Common myeloid progenitor, CD34-positive (primary cell): Measurements from ENCODE around the gene ELAVL3. TPM values are rescaled to one million over a fixed set of nuclear protein-coding genes. Genes with fewer than 3 reads are reported as not detected.
A peak's percentile ranks its signal among the peaks of the same experiment; 100 is the strongest.

ENCODE experiments used
- CTCF ChIA-PET: fragments of 350-600 bp; sonication (Branson Sonifier 250); formaldehyde crosslinking; loops from one replicate; lab custom pipeline; 2021; ENCODE audit warnings: antibody characterized with exemption; lab: Charles Lee
- POLR2A ChIA-PET: fragments of 350-600 bp; sonication (Branson Sonifier 250); formaldehyde crosslinking; loops from one replicate; lab custom pipeline; 2021; ENCODE audit warnings: antibody characterized with exemption; lab: Charles Lee
- DNase-seq, 3 donors: peaks; one replicate each; pipeline versions ENCODE4 v3.0.0 to v3.0.0-alpha.2; 2013
- H3K27ac ChIP-seq, 2 experiments: 1 replicate in 1 of 2; 2 replicates in 1 of 2; pipeline ENCODE4 v1.7.0; 2013; ENCODE audit warnings: inconsistent platforms in 2 of 2, low read length in 2 of 2, mild to moderate bottlenecking in 2 of 2, low read depth in 1 of 2, moderate library complexity in 1 of 2; ENCODE audit not compliant: severe bottlenecking in 2 of 2, insufficient read depth in 1 of 2, poor library complexity in 1 of 2
- H3K27me3 ChIP-seq, 5 experiments: replicated peaks in 2 of 5; 1 replicate in 3 of 5; 2 replicates in 2 of 5; pipeline versions ENCODE4 v1.6.1 to v1.7.0; 2013; ENCODE audit warnings: low read length in 4 of 5, mild to moderate bottlenecking in 2 of 5, moderate library complexity in 2 of 5, inconsistent platforms in 1 of 5; ENCODE audit not compliant: insufficient read depth in 5 of 5, control insufficient read depth in 4 of 5
- H3K36me3 ChIP-seq, 4 experiments: 1 replicate in 2 of 4; 2 replicates in 2 of 4; pipeline versions ENCODE4 v1.6.1 to v1.7.0; 2013; ENCODE audit warnings: low read length in 3 of 4, control low read depth in 1 of 4, mild to moderate bottlenecking in 1 of 4; ENCODE audit not compliant: control insufficient read depth in 4 of 4, insufficient read depth in 4 of 4
- H3K4me1 ChIP-seq, 4 experiments: 1 replicate in 3 of 4; 2 replicates in 1 of 4; pipeline versions ENCODE4 v1.6.1 to v1.7.1; 2013; ENCODE audit warnings: low read length in 3 of 4, mild to moderate bottlenecking in 3 of 4, control low read depth in 1 of 4, inconsistent platforms in 1 of 4, moderate library complexity in 1 of 4; ENCODE audit not compliant: control insufficient read depth in 4 of 4, insufficient read depth in 4 of 4; ENCODE audit errors: control extremely low read depth in 1 of 4
- H3K4me3 ChIP-seq, 7 experiments: 1 replicate in 4 of 7; 2 replicates in 3 of 7; pipeline versions ENCODE4 v1.5.1 to v1.7.0; 2013; ENCODE audit warnings: mild to moderate bottlenecking in 7 of 7, low read length in 6 of 7, moderate library complexity in 6 of 7, inconsistent platforms in 2 of 7, low read depth in 2 of 7, control low read depth in 1 of 7; ENCODE audit not compliant: insufficient read depth in 4 of 7, control insufficient read depth in 1 of 7; ENCODE audit errors: extremely low read depth in 1 of 7
- H3K9me3 ChIP-seq, 5 experiments: 1 replicate in 4 of 5; 2 replicates in 1 of 5; pipeline versions ENCODE4 v1.6.1 to v1.7.1; 2013; ENCODE audit warnings: low read length in 4 of 5, mild to moderate bottlenecking in 2 of 5, inconsistent platforms in 1 of 5, low read depth in 1 of 5, moderate library complexity in 1 of 5; ENCODE audit not compliant: control insufficient read depth in 4 of 5, insufficient read depth in 2 of 5; ENCODE audit errors: control extremely low read depth in 1 of 5
- WGBS: methylation state at CpG from one replicate; pipeline ENCODE4 v1.1.5; 2013; ENCODE audit not compliant: insufficient coverage; 5-methylcytosine and 5-hydroxymethylcytosine counted together
- polyA plus RNA-seq: library from polyadenylated mRNA; unstranded; fragments of 120-200 nt; gene quantifications from one replicate; pipeline ENCODE4 v1.2.1, GENCODE V29; 2013

Gene ELAVL3
- not detected for polyA plus RNA-seq

DNA sequence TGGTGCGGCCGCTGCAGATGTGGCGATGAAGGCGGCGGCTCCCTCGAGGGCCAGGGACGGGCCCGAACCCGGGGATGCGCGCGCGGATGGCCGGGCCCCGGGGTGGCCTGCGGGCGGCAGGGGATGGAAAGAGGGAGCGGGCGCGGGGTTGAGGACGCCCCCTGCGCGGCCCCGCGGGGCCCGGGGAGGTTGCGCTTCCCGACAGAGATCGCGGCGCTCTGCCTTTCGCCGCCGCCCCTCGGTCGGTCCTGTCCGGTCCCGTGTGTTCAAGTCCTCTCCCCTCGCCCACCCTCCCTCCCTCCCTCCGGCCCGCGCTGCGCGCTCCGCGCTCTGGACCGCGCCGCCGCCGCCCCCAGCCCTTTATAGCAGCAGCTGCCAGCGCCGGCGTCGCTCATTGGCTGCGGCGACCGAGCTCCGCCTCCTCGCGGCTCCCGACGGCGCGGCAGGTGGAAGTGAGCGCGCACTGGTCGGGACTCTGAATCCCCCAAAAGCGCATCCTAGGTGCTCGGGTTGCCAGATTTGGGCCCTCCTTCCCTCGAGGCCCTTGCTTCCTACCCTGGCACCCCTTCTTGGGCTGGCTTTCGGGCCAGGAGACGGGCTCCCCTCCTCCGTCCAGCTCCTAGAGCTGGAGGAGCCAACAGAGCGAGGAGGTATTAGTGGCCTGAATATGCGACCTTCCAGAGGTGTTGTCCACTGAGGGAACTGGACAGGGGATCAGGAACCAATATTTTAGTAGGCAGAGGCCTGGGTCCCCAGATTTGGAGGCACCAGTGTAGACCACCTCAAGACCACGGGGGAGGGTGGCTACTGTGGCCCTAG lies at the start of gene ELAVL3:
TSS of gene ELAVL3 (minus strand) at position 332 of the 819 bp plus-strand sequence. CDS start 438 bp downstream, outside the sequence.
- POLR2A ChIA-PET = no interaction called here
- H3K27ac ChIP-seq = no peak within 1 kb of the TSS
- WGBS = 13% methylated on average over 47 of the region's 77 CpGs
- CTCF ChIA-PET = interaction anchor here (0.6 to 2.3 kb wide), 2 partner anchors 94 to 354 kb away, joined by 4 to 10 read pairs; no protein-coding TSS in a partner anchor
- peak within 1 kb of the TSS in 2 of 7 experiments; percentile 48 to 51 for H3K4me3 ChIP-seq
- H3K4me1 ChIP-seq = peaks cover 0 to 28% (median 20%) of the 10 kb centered on the region in 4 experiments
- H3K36me3 ChIP-seq = peaks cover 0 to 3% (median 0%) of the 10 kb centered on the region in 4 experiments
- no peak for DNase-seq
- H3K9me3 ChIP-seq = no peaks in the 10 kb centered on the region
- peaks cover 0 to 63% (median 22%) of the 10 kb centered on the region in 5 experiments for H3K27me3 ChIP-seq

DNA sequence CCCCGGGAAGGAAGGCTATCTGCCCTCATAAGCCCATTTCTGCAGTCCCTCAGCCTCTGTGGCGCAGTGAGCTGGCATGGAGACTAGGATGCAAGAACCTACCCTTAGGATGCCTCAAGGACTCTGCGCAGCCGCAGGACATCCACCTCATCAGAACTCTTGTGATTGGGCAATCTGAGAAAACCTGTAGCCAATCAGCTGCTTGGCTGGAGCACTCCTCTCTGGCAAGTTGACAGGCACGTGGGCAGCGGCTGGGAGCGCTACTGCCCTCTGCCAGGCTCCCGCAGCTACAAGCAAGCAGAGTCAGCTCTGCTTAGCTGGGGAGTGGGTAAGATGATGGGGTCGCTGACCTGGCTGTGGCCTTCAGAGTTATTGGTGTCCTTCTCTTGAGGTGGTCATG lies 49.6 kb upstream of the ELAVL3 start:
- WGBS = 53% methylated on average over 4 of the region's 9 CpGs
- Histone ChIP-seq H3K4me3 (no peak overlapping the region), H3K9me3 (no peaks in the 10 kb centered on the region), H3K36me3 (no peaks in the 10 kb centered on the region), H3K27me3 (peaks cover 0 to 1% (median 0%) of the 10 kb centered on the region in 5 experiments), H3K27ac (no peak overlapping the region), H3K4me1 (peaks cover 3 to 13% (median 10%) of the 10 kb centered on the region in 4 experiments)
- CTCF ChIA-PET = no interaction called here
- POLR2A ChIA-PET = interaction anchor here (0.6 kb wide), 1 partner anchor 115 kb away, joined by 3 read pairs; no protein-coding TSS in a partner anchor
- DNase-seq = peak; percentile 87 to 92 (median 88)

- CTCF ChIA-PET = interaction anchor here (0.8 to 1.8 kb wide), 3 partner anchors 12 to 30 kb away, joined by 3 to 4 read pairs (median 4); no protein-coding TSS in a partner anchor
- DNase-seq = peak; percentile 97 to 98 (median 98)
- under 1% methylated on average over 46 of the region's 47 CpGs for WGBS
- H3K27me3 ChIP-seq = peaks cover 0 to 1% (median 0%) of the 10 kb centered on the region in 5 experiments
- POLR2A ChIA-PET = interaction anchor here (0.5 to 0.9 kb wide), 3 partner anchors 10 to 1218 kb away, joined by 3 to 4 read pairs (median 3); no protein-coding TSS in a partner anchor
- no peaks in the 10 kb centered on the region for H3K9me3 ChIP-seq
- H3K4me1 ChIP-seq = peaks cover 3 to 13% (median 10%) of the 10 kb centered on the region in 4 experiments
- H3K27ac ChIP-seq = peak within 1 kb of the TSS in 1 of 2 experiments; percentile 79
- peak within 1 kb of the TSS; percentile 88 to 96 (median 92) for H3K4me3 ChIP-seq
- H3K36me3 ChIP-seq = peaks cover 0 to 1% (median 0%) of the 10 kb centered on the region in 4 experiments
Measured at GRCh38 chr19:11528551-11529341, 47.9 kb upstream of the ELAVL3 start, which contains the start of gene ECSIT. ECSIT (minus strand) TSS chr19:11529134; CDS start chr19:11519170, 9,964 bp downstream.

DNA sequence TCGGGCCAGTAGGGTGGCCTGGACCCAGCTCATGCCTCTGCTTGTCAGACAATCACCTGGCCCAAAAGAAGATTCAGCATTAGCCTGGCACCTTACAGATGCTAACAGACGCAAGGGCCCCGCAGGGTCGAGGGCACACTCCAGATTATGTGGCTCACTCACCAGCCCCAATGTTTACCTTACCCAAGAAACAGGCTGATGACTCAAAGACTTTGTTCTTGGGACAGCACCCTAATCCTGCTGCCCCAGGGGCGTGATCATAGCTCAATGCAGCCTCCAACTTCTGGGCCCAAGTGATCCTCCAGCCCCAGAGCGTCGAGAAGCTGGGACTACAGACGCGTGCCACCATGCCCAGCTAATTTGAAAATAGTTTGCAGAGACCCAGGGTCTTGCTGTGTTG lies 38.3 kb upstream of the ELAVL3 start:
- POLR2A ChIA-PET = interaction anchor here (0.6 kb wide), 1 partner anchor 17 kb away, joined by 3 read pairs; no protein-coding TSS in a partner anchor
- DNase-seq = no peak
- H3K27me3 ChIP-seq = no peaks in the 10 kb centered on the region
- no peaks in the 10 kb centered on the region for H3K4me1 ChIP-seq
- H3K27ac ChIP-seq = no peak overlapping the region
- CTCF ChIA-PET = no interaction called here
- H3K4me3 ChIP-seq = no peak overlapping the region
- no peaks in the 10 kb centered on the region for H3K9me3 ChIP-seq
- 100% methylated on average over 7 of the region's 9 CpGs for WGBS
- peaks cover 2 to 24% (median 11%) of the 10 kb centered on the region in 4 experiments for H3K36me3 ChIP-seq

DNA sequence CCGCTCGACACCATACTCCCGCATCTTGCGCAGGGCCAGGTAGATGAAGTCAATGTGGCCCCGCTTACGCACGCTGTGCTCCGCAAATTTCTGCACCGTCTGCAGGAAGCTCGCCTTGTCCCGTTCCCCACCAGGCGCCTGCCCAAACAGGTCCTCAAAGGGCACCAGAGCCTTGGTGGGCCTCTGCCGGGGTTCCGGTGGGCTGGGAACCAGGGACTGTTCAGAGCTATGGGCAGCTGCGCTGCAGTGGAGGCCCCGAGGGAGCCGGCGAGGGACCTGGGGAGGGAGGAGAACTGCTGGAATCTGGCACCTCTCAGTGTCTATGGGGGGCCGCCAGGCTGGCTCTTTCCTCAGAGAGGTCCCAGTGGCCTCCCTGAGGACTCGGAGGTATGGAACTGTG lies 33.1 kb upstream of the ELAVL3 start:
- ChIA-PET POLR2A (no interaction called here), CTCF (interaction anchor here (1.0 kb wide), 1 partner anchor 22 kb away, joined by 3 read pairs; no protein-coding TSS in a partner anchor)
- Histone ChIP-seq H3K4me3 (no peak overlapping the region), H3K27me3 (no peaks in the 10 kb centered on the region), H3K4me1 (no peaks in the 10 kb centered on the region), H3K36me3 (peaks cover 11 to 41% (median 24%) of the 10 kb centered on the region in 4 experiments), H3K27ac (no peak overlapping the region), H3K9me3 (no peaks in the 10 kb centered on the region)
- WGBS = 97% methylated on average over 17 of the region's 20 CpGs
- DNase-seq = no peak

- DNase-seq = no peak
- 97% methylated on average over 6 of the region's 8 CpGs for WGBS
- CTCF ChIA-PET = no interaction called here
- Histone ChIP-seq H3K4me3 (no peak overlapping the region), H3K27ac (no peak overlapping the region), H3K4me1 (peaks cover 0 to 12% (median 10%) of the 10 kb centered on the region in 4 experiments), H3K36me3 (peaks cover 8 to 26% (median 15%) of the 10 kb centered on the region in 4 experiments), H3K9me3 (no peaks in the 10 kb centered on the region), H3K27me3 (no peaks in the 10 kb centered on the region)
- POLR2A ChIA-PET = no interaction called here
Measured at GRCh38 chr19:11510444-11510843, 29.6 kb upstream of the ELAVL3 start.
